ENCODE results near the gene ZNRF1. TPM values are rescaled to one million over a fixed set of nuclear protein-coding genes. Genes with fewer than 3 reads are reported as not detected.
A peak's percentile ranks its signal among the peaks of the same experiment; 100 is the strongest.

The ZNRF1 gene
- total and polyA plus RNA-seq, 4 donors = 4.6 to 26.3 (median 14.1) TPM

GRCh38 chr16:75072239-75072947, 73.6 kb downstream of the ZNRF1 start:
- no peak for DNase-seq
- WGBS, 2 donors = 93 to 96% methylated on average over 2 of the region's 2 CpGs
- Histone ChIP-seq H3K27me3 (ENCODE audit: control insufficient read depth in 1 of 2, insufficient read depth in 2 of 2, low read length in 1 of 2) (no peaks in the 10 kb centered on the region), H3K27ac (ENCODE audit: low read depth in 1 of 2, low read length in 2 of 2) (no peak overlapping the region), H3K4me3 (ENCODE audit: low read length in 2 of 2) (no peak overlapping the region), H3K4me1 (ENCODE audit: control insufficient read depth in 1 of 2, insufficient read depth in 2 of 2, low read length in 2 of 2) (no peaks in the 10 kb centered on the region), H3K36me3 (ENCODE audit: control insufficient read depth in 1 of 2, insufficient read depth in 2 of 2, low read length in 1 of 2) (no peaks in the 10 kb centered on the region), H3K9me3 (ENCODE audit: control insufficient read depth, low read length) (no peaks in the 10 kb centered on the region)
- ATAC-seq (ENCODE audit: low FRiP score) = no peak
- intact Hi-C loops (cut with DNase I) = no loop called here

- no peak overlapping the region for H3K4me3 ChIP-seq (ENCODE audit: low read length in 2 of 2)
- no peaks in the 10 kb centered on the region for H3K4me1 ChIP-seq (ENCODE audit: control insufficient read depth in 1 of 2, insufficient read depth in 2 of 2, low read length in 2 of 2)
- ATAC-seq (ENCODE audit: low FRiP score) = peak; percentile 40
- DNase-seq = no peak
- H3K36me3 ChIP-seq (ENCODE audit: control insufficient read depth in 1 of 2, insufficient read depth in 2 of 2, low read length in 1 of 2) = no peaks in the 10 kb centered on the region
- no peaks in the 10 kb centered on the region for H3K27me3 ChIP-seq (ENCODE audit: control insufficient read depth in 1 of 2, insufficient read depth in 2 of 2, low read length in 1 of 2)
- WGBS, 2 donors = 54 to 62% methylated on average over 20 of the region's 20 CpGs
- H3K9me3 ChIP-seq (ENCODE audit: control insufficient read depth, low read length) = no peaks in the 10 kb centered on the region
- intact Hi-C loops (cut with DNase I) = no loop called here
- no peak overlapping the region for H3K27ac ChIP-seq (ENCODE audit: low read depth in 1 of 2, low read length in 2 of 2)
These were observed 74.9 kb downstream of the ZNRF1 start for GRCh38 chr16:75073545-75074303.

GRCh38 chr16:75074304-75074793, 75.5 kb downstream of the ZNRF1 start:
- intact Hi-C loops (cut with DNase I) = no loop called here
- 90 to 94% methylated on average over 4 of the region's 4 CpGs for WGBS, 2 donors
- H3K27ac ChIP-seq (ENCODE audit: low read depth in 1 of 2, low read length in 2 of 2) = no peak overlapping the region
- no peaks in the 10 kb centered on the region for H3K4me1 ChIP-seq (ENCODE audit: control insufficient read depth in 1 of 2, insufficient read depth in 2 of 2, low read length in 2 of 2)
- no peaks in the 10 kb centered on the region for H3K9me3 ChIP-seq (ENCODE audit: control insufficient read depth, low read length)
- H3K27me3 ChIP-seq (ENCODE audit: control insufficient read depth in 1 of 2, insufficient read depth in 2 of 2, low read length in 1 of 2) = no peaks in the 10 kb centered on the region
- H3K4me3 ChIP-seq (ENCODE audit: low read length in 2 of 2) = no peak overlapping the region
- DNase-seq (no peak), ATAC-seq (ENCODE audit: low FRiP score) (no peak)
- H3K36me3 ChIP-seq (ENCODE audit: control insufficient read depth in 1 of 2, insufficient read depth in 2 of 2, low read length in 1 of 2) = no peaks in the 10 kb centered on the region

- Histone ChIP-seq H3K27me3 (ENCODE audit: control insufficient read depth in 1 of 2, insufficient read depth in 2 of 2, low read length in 1 of 2) (no peaks in the 10 kb centered on the region), H3K27ac (ENCODE audit: low read depth in 1 of 2, low read length in 2 of 2) (no peak overlapping the region), H3K4me1 (ENCODE audit: control insufficient read depth in 1 of 2, insufficient read depth in 2 of 2, low read length in 2 of 2) (no peaks in the 10 kb centered on the region), H3K36me3 (ENCODE audit: control insufficient read depth in 1 of 2, insufficient read depth in 2 of 2, low read length in 1 of 2) (no peaks in the 10 kb centered on the region), H3K4me3 (ENCODE audit: low read length in 2 of 2) (no peak overlapping the region), H3K9me3 (ENCODE audit: control insufficient read depth, low read length) (no peaks in the 10 kb centered on the region)
- no peak for DNase-seq
- WGBS, 2 donors = 88% methylated on average over 12 of the region's 12 CpGs
- ATAC-seq (ENCODE audit: low FRiP score) = peak; percentile 44
- intact Hi-C loops (cut with DNase I) = no loop called here
These were observed 76.3 kb downstream of the ZNRF1 start for GRCh38 chr16:75074920-75075687.

- Histone ChIP-seq H3K27me3 (ENCODE audit: control insufficient read depth in 1 of 2, insufficient read depth in 2 of 2, low read length in 1 of 2) (no peaks in the 10 kb centered on the region), H3K4me1 (ENCODE audit: control insufficient read depth in 1 of 2, insufficient read depth in 2 of 2, low read length in 2 of 2) (no peaks in the 10 kb centered on the region), H3K36me3 (ENCODE audit: control insufficient read depth in 1 of 2, insufficient read depth in 2 of 2, low read length in 1 of 2) (no peaks in the 10 kb centered on the region), H3K9me3 (ENCODE audit: control insufficient read depth, low read length) (no peaks in the 10 kb centered on the region), H3K4me3 (ENCODE audit: low read length in 2 of 2) (no peak overlapping the region), H3K27ac (ENCODE audit: low read depth in 1 of 2, low read length in 2 of 2) (no peak overlapping the region)
- WGBS, 2 donors = 94 to 95% methylated on average over 3 of the region's 3 CpGs
- intact Hi-C loops (cut with DNase I) = no loop called here
- DNase-seq (no peak), ATAC-seq (ENCODE audit: low FRiP score) (no peak)
These were observed 77.0 kb downstream of the ZNRF1 start for GRCh38 chr16:75075688-75076268.

- peaks cover 0 to 5% of the 10 kb centered on the region in 2 donors for H3K4me1 ChIP-seq (ENCODE audit: control insufficient read depth in 1 of 2, insufficient read depth in 2 of 2, low read length in 2 of 2)
- DNase-seq (no peak), ATAC-seq (ENCODE audit: low FRiP score) (no peak)
- H3K27ac ChIP-seq (ENCODE audit: low read depth in 1 of 2, low read length in 2 of 2) = no peak overlapping the region
- no peaks in the 10 kb centered on the region for H3K36me3 ChIP-seq (ENCODE audit: control insufficient read depth in 1 of 2, insufficient read depth in 2 of 2, low read length in 1 of 2)
- no peaks in the 10 kb centered on the region for H3K9me3 ChIP-seq (ENCODE audit: control insufficient read depth, low read length)
- H3K27me3 ChIP-seq (ENCODE audit: control insufficient read depth in 1 of 2, insufficient read depth in 2 of 2, low read length in 1 of 2) = no peaks in the 10 kb centered on the region
- H3K4me3 ChIP-seq (ENCODE audit: low read length in 2 of 2) = no peak overlapping the region
- intact Hi-C loops (cut with DNase I) = no loop called here
- 67 to 71% methylated on average over 8 of the region's 8 CpGs for WGBS, 2 donors
These were observed 80.1 kb downstream of the ZNRF1 start for GRCh38 chr16:75078886-75079285.

- intact Hi-C loops (cut with DNase I) = no loop called here
- ATAC-seq (ENCODE audit: low FRiP score) = no peak
- Histone ChIP-seq H3K27me3 (ENCODE audit: control insufficient read depth in 1 of 2, insufficient read depth in 2 of 2, low read length in 1 of 2) (no peaks in the 10 kb centered on the region), H3K27ac (ENCODE audit: low read depth in 1 of 2, low read length in 2 of 2) (no peak overlapping the region), H3K4me1 (ENCODE audit: control insufficient read depth in 1 of 2, insufficient read depth in 2 of 2, low read length in 2 of 2) (peaks cover 0 to 5% of the 10 kb centered on the region in 2 donors), H3K36me3 (ENCODE audit: control insufficient read depth in 1 of 2, insufficient read depth in 2 of 2, low read length in 1 of 2) (no peaks in the 10 kb centered on the region), H3K9me3 (ENCODE audit: control insufficient read depth, low read length) (no peaks in the 10 kb centered on the region), H3K4me3 (ENCODE audit: low read length in 2 of 2) (no peak overlapping the region)
- 94 to 97% methylated on average over 7 of the region's 7 CpGs for WGBS, 2 donors
- DNase-seq = no peak
These were observed 80.6 kb downstream of the ZNRF1 start for GRCh38 chr16:75079346-75079926.

Measured in aorta (tissue), 5 donors.